Neural cell (in vitro differentiated cells): ENCODE results near the gene SPEG. TPM values are rescaled to one million over a fixed set of nuclear protein-coding genes. Genes with fewer than 3 reads are reported as not detected.

Experiments used
- H2AFZ ChIP-seq: fragments of 200-600, 300-800 bp; sonication (generic), shearing (Covaris generic); 2 replicates; pipeline ENCODE4 v1.6.0; 2014; ENCODE audit warnings: low read depth, mild to moderate bottlenecking, antibody characterized with exemption, low read length, moderate library complexity
- H3F3A ChIP-seq: fragments of 200-600 bp; shearing (Covaris generic); 2 replicates; pipeline ENCODE4 v1.6.1; 2016; ENCODE audit warnings: mild to moderate bottlenecking, moderate library complexity, mixed read lengths, antibody characterized with exemption, low read length; ENCODE audit not compliant: insufficient read depth, poor library complexity, severe bottlenecking
- H3K27ac ChIP-seq: fragments of 200-600, 300-800 bp; sonication (generic), shearing (Covaris generic); 2 replicates; pipeline ENCODE4 v1.5.1; 2014; ENCODE audit warnings: mild to moderate bottlenecking, low read length, moderate library complexity
- H3K27me3 ChIP-seq: fragments of 300-800, 200-600 bp; sonication (generic), shearing (Covaris generic); 2 replicates; pipeline ENCODE4 v1.6.0; 2014; ENCODE audit warnings: mild to moderate bottlenecking, low read depth, low read length, moderate library complexity; ENCODE audit not compliant: insufficient read depth
- H3K36me3 ChIP-seq: fragments of 300-800, 200-600 bp; sonication (generic), shearing (Covaris generic); 2 replicates; pipeline ENCODE4 v1.5.1; 2014; ENCODE audit warnings: mild to moderate bottlenecking, antibody characterized with exemption, low read length, moderate library complexity; ENCODE audit not compliant: insufficient read depth
- H3K4me2 ChIP-seq: fragments of 300-800, 200-600 bp; sonication (generic), shearing (Covaris generic); 2 replicates; pipeline ENCODE4 v1.6.0; 2014; ENCODE audit warnings: mild to moderate bottlenecking, low read length
- H3K4me3 ChIP-seq: fragments of 300-800, 200-600 bp; sonication (generic), shearing (Covaris generic); 2 replicates; pipeline ENCODE4 v1.5.1; 2014; ENCODE audit warnings: mild to moderate bottlenecking, low read length, moderate library complexity
- H3K79me2 ChIP-seq: fragments of 200-600 bp; shearing (Covaris generic); replicated peaks from 2 replicates; pipeline ENCODE4 v1.6.0; 2014; ENCODE audit warnings: mild to moderate bottlenecking, low read length, moderate library complexity; ENCODE audit not compliant: insufficient read depth
- H3K9ac ChIP-seq: fragments of 300-800, 200-600 bp; sonication (generic), shearing (Covaris generic); 2 replicates; pipeline ENCODE4 v1.6.1; 2016; ENCODE audit warnings: mild to moderate bottlenecking, low read length, mixed read lengths
- H3K9me2 ChIP-seq: fragments of 200-600 bp; shearing (Covaris generic); 2 replicates; pipeline ENCODE4 v1.6.1; 2016; ENCODE audit warnings: mild to moderate bottlenecking, low read length, mixed read lengths; ENCODE audit not compliant: insufficient read depth
- H3K9me3 ChIP-seq: fragments of 200-600, 300-800 bp; sonication (generic), shearing (Covaris generic); 2 replicates; pipeline ENCODE4 v1.6.1; 2016; ENCODE audit warnings: mild to moderate bottlenecking, mixed run types, low read length, moderate library complexity, mixed read lengths
- H4K20me1 ChIP-seq: fragments of 200-600 bp; shearing (Covaris generic); 2 replicates; pipeline ENCODE4 v1.6.1; 2016; ENCODE audit warnings: mild to moderate bottlenecking, mixed run types; ENCODE audit not compliant: insufficient read depth
- CTCF ChIP-seq: fragments of 450-650 bp; IDR thresholded peaks from 2 replicates; pipeline ENCODE4 v1.5.1; 2014; ENCODE audit warnings: antibody characterized with exemption, mild to moderate bottlenecking, moderate library complexity; ENCODE audit not compliant: poor library complexity, severe bottlenecking
- EP300 ChIP-seq: fragments of 450-650 bp; conservative IDR thresholded peaks from 2 replicates; pipeline ENCODE4 v1.6.1; 2014; ENCODE audit warnings: antibody characterized with exemption, mild to moderate bottlenecking, moderate library complexity; ENCODE audit not compliant: poor library complexity, severe bottlenecking
- EZH2 ChIP-seq: fragments of 200-600, 300-800 bp; shearing (Covaris generic), sonication (generic); IDR thresholded peaks from 2 replicates; pipeline ENCODE4 v1.6.1; 2014; ENCODE audit warnings: antibody characterized with exemption, low read length, borderline replicate concordance, mild to moderate bottlenecking; ENCODE audit not compliant: insufficient read depth, poor library complexity, severe bottlenecking
- MXI1 ChIP-seq: fragments of 450-650 bp; conservative IDR thresholded peaks from 2 replicates; pipeline ENCODE4 v1.6.1; 2014; ENCODE audit warnings: antibody characterized with exemption, mild to moderate bottlenecking; ENCODE audit not compliant: poor library complexity, severe bottlenecking
- POLR2AphosphoS5 ChIP-seq: IDR thresholded peaks from 2 replicates; pipeline ENCODE4 v1.6.1; 2012
- RAD21 ChIP-seq: fragments of 450-650 bp; conservative IDR thresholded peaks from 2 replicates; pipeline ENCODE4 v1.6.1; 2014; ENCODE audit warnings: antibody characterized with exemption, mild to moderate bottlenecking, moderate library complexity
- REST ChIP-seq: IDR thresholded peaks from 2 replicates; pipeline ENCODE4 v1.6.1; 2012; ENCODE audit warnings: borderline replicate concordance
- SMC3 ChIP-seq: fragments of 450-650 bp; conservative IDR thresholded peaks from 2 replicates; pipeline ENCODE4 v1.6.1; 2014; ENCODE audit warnings: antibody characterized with exemption, mild to moderate bottlenecking, moderate library complexity; ENCODE audit not compliant: poor library complexity
- TAF1 ChIP-seq: IDR thresholded peaks from 2 replicates; pipeline ENCODE4 v1.6.1; 2012; ENCODE audit warnings: low read depth
- polyA plus RNA-seq: library from polyadenylated mRNA; depleted of rRNA; stranded (reverse); fragments of >200 nt; gene quantifications from 2 replicates; pipeline ENCODE4 v1.2.3, GENCODE V29; 2014

The SPEG gene
- polyA plus RNA-seq, 1 donor from 2014 or later: 58.3 TPM

GRCh38 chr2:219415580-219416234 lies 18.9 kb upstream of the SPEG start:
- H3K27me3 ChIP-seq: peaks cover 18% of the 10 kb centered on the region
- no peaks in the 10 kb centered on the region for H3K36me3 ChIP-seq
- H3K4me3 ChIP-seq: no peak overlapping the region
- TF ChIP-seq MXI1: no peak
- TF ChIP-seq EZH2: no peak
- TF ChIP-seq TAF1: no peak
- TF ChIP-seq REST: no peak
- no peak for TF ChIP-seq POLR2AphosphoS5
- TF ChIP-seq RAD21: no peak
- TF ChIP-seq SMC3: no peak
- TF ChIP-seq CTCF: no peak
- TF ChIP-seq EP300: no peak
- no peak overlapping the region for H3K4me2 ChIP-seq
- H3K9me3 ChIP-seq: no peaks in the 10 kb centered on the region
- no peak overlapping the region for H3K9ac ChIP-seq
- no peaks in the 10 kb centered on the region for H3F3A ChIP-seq
- no peak overlapping the region for H2AFZ ChIP-seq
- H3K79me2 ChIP-seq: no peaks in the 10 kb centered on the region
- no peaks in the 10 kb centered on the region for H3K9me2 ChIP-seq
- H4K20me1 ChIP-seq: no peaks in the 10 kb centered on the region
- no peak overlapping the region for H3K27ac ChIP-seq

- Histone ChIP-seq H3K36me3 (no peaks in the 10 kb centered on the region), H3K79me2 (no peaks in the 10 kb centered on the region), H3K4me2 (no peak overlapping the region), H3K9me3 (no peaks in the 10 kb centered on the region), H3F3A (no peaks in the 10 kb centered on the region), H3K27ac (no peak overlapping the region), H3K9me2 (no peaks in the 10 kb centered on the region), H3K27me3 (peaks cover 18% of the 10 kb centered on the region), H2AFZ (no peak overlapping the region), H3K4me3 (no peak overlapping the region), H3K9ac (no peak overlapping the region), H4K20me1 (no peaks in the 10 kb centered on the region)
- TF ChIP-seq EZH2 (no peak), RAD21 (no peak), POLR2AphosphoS5 (no peak), CTCF (no peak), SMC3 (no peak), MXI1 (no peak), EP300 (no peak), TAF1 (no peak), REST (no peak)
These were observed 18.4 kb upstream of the SPEG start for GRCh38 chr2:219416235-219416602.
